ES-I3 (cell line): Measurements from ENCODE around the gene PCSK1N.

Experiments used
- H3K36me3 ChIP-seq: 2 replicates; pipeline ENCODE4 v1.6.1; 2013; ENCODE audit warnings: mild to moderate bottlenecking, low read length, control low read depth, moderate library complexity; ENCODE audit not compliant: insufficient read depth
- H3K4me1 ChIP-seq: 2 replicates; pipeline ENCODE4 v1.6.1; 2013; ENCODE audit warnings: mild to moderate bottlenecking, control low read depth, low read length; ENCODE audit not compliant: insufficient read depth
- H3K9ac ChIP-seq: 2 replicates; pipeline ENCODE4 v1.6.1; 2013; ENCODE audit warnings: low read depth, mild to moderate bottlenecking, low read length, moderate library complexity
- H3K9me3 ChIP-seq: 2 replicates; pipeline ENCODE4 v1.6.1; 2013; ENCODE audit warnings: mild to moderate bottlenecking, low read length, moderate library complexity; ENCODE audit not compliant: control insufficient read depth, insufficient read depth

PCSK1N gene

GRCh38 chrX:48789366-48790220 lies 45.8 kb downstream of the PCSK1N start:
- no peak overlapping the region for H3K9ac ChIP-seq
- H3K4me1 ChIP-seq: peaks cover 9% of the 10 kb centered on the region; the same call in 1 of the 2 replicates
- H3K36me3 ChIP-seq: no peaks in the 10 kb centered on the region
- no peaks in the 10 kb centered on the region for H3K9me3 ChIP-seq

GRCh38 chrX:48787505-48788443 lies 47.6 kb downstream of the PCSK1N start:
- Histone ChIP-seq H3K9ac (no peak overlapping the region), H3K9me3 (no peaks in the 10 kb centered on the region), H3K36me3 (no peaks in the 10 kb centered on the region), H3K4me1 (no peaks in the 10 kb centered on the region)

- H3K4me1 ChIP-seq: no peaks in the 10 kb centered on the region
- H3K36me3 ChIP-seq: no peaks in the 10 kb centered on the region
- no peak overlapping the region for H3K9ac ChIP-seq
- no peaks in the 10 kb centered on the region for H3K9me3 ChIP-seq
Observed at GRCh38 chrX:48786825-48787504, 48.4 kb downstream of the PCSK1N start.

- no peaks in the 10 kb centered on the region for H3K4me1 ChIP-seq
- no peak within 1 kb of the TSS for H3K9ac ChIP-seq
Observed at GRCh38 chrX:48786341-48786800, 49.0 kb downstream of the PCSK1N start, which contains the start of gene GATA1. TSS of gene GATA1 (plus strand) at chrX:48786590. CDS start at chrX:48791110, 4,520 bp downstream.

GRCh38 chrX:48785540-48786214 lies 49.7 kb downstream of the PCSK1N start:
- H3K36me3 ChIP-seq: no peaks in the 10 kb centered on the region
- H3K4me1 ChIP-seq: no peaks in the 10 kb centered on the region
- no peaks in the 10 kb centered on the region for H3K9me3 ChIP-seq
- H3K9ac ChIP-seq: no peak overlapping the region

More at GRCh38 chrX:48786341-48786800, 49.0 kb downstream of the PCSK1N start, which contains the start of gene GATA1:
- Histone ChIP-seq H3K9me3 (no peaks in the 10 kb centered on the region), H3K36me3 (no peaks in the 10 kb centered on the region)

- no peak overlapping the region for H3K9ac ChIP-seq
- H3K36me3 ChIP-seq: no peaks in the 10 kb centered on the region
- no peaks in the 10 kb centered on the region for H3K9me3 ChIP-seq
- no peaks in the 10 kb centered on the region for H3K4me1 ChIP-seq
Observed at GRCh38 chrX:48785186-48785539, 50.2 kb downstream of the PCSK1N start.

GRCh38 chrX:48784726-48785125 lies 50.7 kb downstream of the PCSK1N start:
- Histone ChIP-seq H3K9me3 (no peaks in the 10 kb centered on the region), H3K9ac (no peak overlapping the region), H3K36me3 (no peaks in the 10 kb centered on the region), H3K4me1 (no peaks in the 10 kb centered on the region)

- Histone ChIP-seq H3K9me3 (no peaks in the 10 kb centered on the region), H3K36me3 (no peaks in the 10 kb centered on the region), H3K4me1 (no peaks in the 10 kb centered on the region), H3K9ac (no peak overlapping the region)
Observed at GRCh38 chrX:48782795-48783194, 52.6 kb downstream of the PCSK1N start.

GRCh38 chrX:48782216-48782615 lies 53.2 kb downstream of the PCSK1N start:
- Histone ChIP-seq H3K9me3 (no peaks in the 10 kb centered on the region), H3K9ac (no peak overlapping the region), H3K4me1 (no peaks in the 10 kb centered on the region), H3K36me3 (no peaks in the 10 kb centered on the region)

GRCh38 chrX:48781705-48782104 lies 53.7 kb downstream of the PCSK1N start:
- Histone ChIP-seq H3K9me3 (no peaks in the 10 kb centered on the region), H3K4me1 (no peaks in the 10 kb centered on the region), H3K9ac (no peak overlapping the region), H3K36me3 (no peaks in the 10 kb centered on the region)
